ENCODE results near the gene KLRF2.

- TF ChIP-seq CTCF (IDR thresholded peaks at IDR 0.05) (no peak), USF2 (IDR thresholded peaks at IDR 0.05; ENCODE audit: borderline replicate concordance, low read depth, low read length) (no peak), JUND (IDR thresholded peaks at IDR 0.05) (no peak), MXI1 (IDR thresholded peaks at IDR 0.05; ENCODE audit: low read depth, low read length) (no peak), RAD21 (IDR thresholded peaks at IDR 0.05; ENCODE audit: low read length) (no peak), ELF1 (IDR thresholded peaks at IDR 0.05) (no peak), POLR2AphosphoS5 (IDR thresholded peaks at IDR 0.05; ENCODE audit: low read depth, low read length) (no peak), EP300 (IDR thresholded peaks at IDR 0.05; ENCODE audit: borderline replicate concordance in 1 of 2, low read depth in 1 of 2, low read length in 1 of 2) (no peak)
These were observed 37.9 kb upstream of the KLRF2 start for GRCh38 chr12:9843407-9843806.

Data from SK-N-SH (cell line).